22Rv1 (cell line): ENCODE measurements around the gene DNAH5.

Experiments used
- ZFX ChIP-seq: fragments of 450-650 bp; IDR thresholded peaks from 2 replicates; pipeline ENCODE4 v1.6.1; 2017; ENCODE audit warnings: antibody characterized with exemption, borderline replicate concordance
- TF ChIP-seq, protein P1 (sequence below): fragments of 450-650 bp; IDR thresholded peaks from 2 replicates; pipeline ENCODE4 v1.5.1; 2017; ENCODE audit warnings: mild to moderate bottlenecking

DNA sequence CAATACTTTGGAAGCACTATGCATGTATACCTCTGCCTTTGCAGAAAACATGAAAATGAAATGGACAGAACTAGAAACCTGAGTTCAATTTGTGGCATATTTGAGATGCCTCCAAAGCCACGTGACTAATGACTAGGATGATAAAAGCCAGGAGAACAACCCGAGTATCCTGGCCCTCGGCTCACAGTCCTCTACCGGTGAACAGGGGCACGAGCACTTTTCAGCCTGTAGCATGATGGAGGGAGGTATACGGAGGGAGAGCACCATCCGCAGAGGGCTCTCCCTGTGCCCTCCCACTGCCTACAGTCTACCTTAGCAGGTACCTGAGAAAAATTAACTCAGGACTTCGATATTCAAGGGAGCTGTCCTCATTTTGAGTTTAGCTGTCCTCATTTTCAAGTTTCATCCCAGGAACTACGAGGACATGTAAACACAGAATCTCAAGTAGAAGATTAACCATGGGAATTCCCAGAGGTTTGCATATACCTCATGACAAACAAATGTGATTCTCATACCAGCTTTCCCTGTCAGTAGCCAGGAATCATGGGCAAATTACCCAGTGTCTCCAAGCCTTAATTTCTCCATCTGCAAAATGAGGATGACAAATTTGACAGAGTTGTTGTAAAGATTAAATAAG, 249.3 kb downstream of the DNAH5 start:
- TF ChIP-seq, protein P1, sequence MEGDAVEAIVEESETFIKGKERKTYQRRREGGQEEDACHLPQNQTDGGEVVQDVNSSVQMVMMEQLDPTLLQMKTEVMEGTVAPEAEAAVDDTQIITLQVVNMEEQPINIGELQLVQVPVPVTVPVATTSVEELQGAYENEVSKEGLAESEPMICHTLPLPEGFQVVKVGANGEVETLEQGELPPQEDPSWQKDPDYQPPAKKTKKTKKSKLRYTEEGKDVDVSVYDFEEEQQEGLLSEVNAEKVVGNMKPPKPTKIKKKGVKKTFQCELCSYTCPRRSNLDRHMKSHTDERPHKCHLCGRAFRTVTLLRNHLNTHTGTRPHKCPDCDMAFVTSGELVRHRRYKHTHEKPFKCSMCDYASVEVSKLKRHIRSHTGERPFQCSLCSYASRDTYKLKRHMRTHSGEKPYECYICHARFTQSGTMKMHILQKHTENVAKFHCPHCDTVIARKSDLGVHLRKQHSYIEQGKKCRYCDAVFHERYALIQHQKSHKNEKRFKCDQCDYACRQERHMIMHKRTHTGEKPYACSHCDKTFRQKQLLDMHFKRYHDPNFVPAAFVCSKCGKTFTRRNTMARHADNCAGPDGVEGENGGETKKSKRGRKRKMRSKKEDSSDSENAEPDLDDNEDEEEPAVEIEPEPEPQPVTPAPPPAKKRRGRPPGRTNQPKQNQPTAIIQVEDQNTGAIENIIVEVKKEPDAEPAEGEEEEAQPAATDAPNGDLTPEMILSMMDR, result no peak
- no peak for TF ChIP-seq ZFX
